Stimulated activated CD4-positive, alpha-beta T cell treated with anti-CD3 and anti-CD28 coated beads, Interleukin-15, amount 100 ng/mL, for 24 hours (primary cell): Measurements from ENCODE around the gene NR6A1.
"Not testable (repeated sequence)": the region's sequence is repeated elsewhere in the genome, so short reads cannot be mapped to it uniquely, and the experiment has no call there.

Experiments
- DNase-seq: peaks from one replicate; pipeline ENCODE4 v3.0.0-alpha.2; 2020

The NR6A1 gene

GRCh38 chr9:124776618-124776953 is 5.5 kb upstream of the NR6A1 start:
- DNase-seq, result no peak

- peak; percentile 90 for DNase-seq
These were observed 3.2 kb upstream of the NR6A1 start for GRCh38 chr9:124774129-124774978.

GRCh38 chr9:124773473-124774128 is 2.5 kb upstream of the NR6A1 start:
- no peak for DNase-seq

- DNase-seq, result not testable (repeated sequence)
These were observed 1.8 kb upstream of the NR6A1 start for GRCh38 chr9:124772877-124773276.

GRCh38 chr9:124771867-124772679 is 962 bp upstream of the NR6A1 start:
- peak; percentile 41 for DNase-seq

GRCh38 chr9:124770359-124771020 is 621 bp downstream of the NR6A1 start:
- peak; percentile 37 for DNase-seq

GRCh38 chr9:124769549-124770358 is 1.4 kb downstream of the NR6A1 start:
- peak; percentile 36 for DNase-seq

- DNase-seq, result no peak
These were observed 2.2 kb downstream of the NR6A1 start for GRCh38 chr9:124768750-124769548.

- DNase-seq, result no peak
These were observed 2.8 kb downstream of the NR6A1 start for GRCh38 chr9:124768334-124768733.

- DNase-seq, result no peak
These were observed 3.3 kb downstream of the NR6A1 start for GRCh38 chr9:124767821-124768220.

- DNase-seq, result no peak
These were observed 4.1 kb downstream of the NR6A1 start for GRCh38 chr9:124766815-124767554.

- no peak for DNase-seq
These were observed 4.8 kb downstream of the NR6A1 start for GRCh38 chr9:124766326-124766725.

GRCh38 chr9:124765439-124765835 is 5.7 kb downstream of the NR6A1 start:
- no peak for DNase-seq

- DNase-seq, result no peak
These were observed 6.2 kb downstream of the NR6A1 start for GRCh38 chr9:124764774-124765438.

- no peak for DNase-seq
These were observed 8.5 kb downstream of the NR6A1 start for GRCh38 chr9:124762633-124763032.

GRCh38 chr9:124761710-124762109 is 9.4 kb downstream of the NR6A1 start:
- no peak for DNase-seq

GRCh38 chr9:124761196-124761595 is 9.9 kb downstream of the NR6A1 start:
- DNase-seq, result no peak

- no peak for DNase-seq
These were observed 10.4 kb downstream of the NR6A1 start for GRCh38 chr9:124760719-124761118.

GRCh38 chr9:124759327-124759726 is 11.8 kb downstream of the NR6A1 start:
- DNase-seq, result no peak

- DNase-seq, result no peak
These were observed 12.4 kb downstream of the NR6A1 start for GRCh38 chr9:124758691-124759090.
